ENCODE measurements around the gene PDZRN4. TPM values are rescaled to one million over a fixed set of nuclear protein-coding genes. Genes with fewer than 3 reads are reported as not detected.
"Not testable (repeated sequence)": the region's sequence is repeated elsewhere in the genome, so short reads cannot be mapped to it uniquely, and the experiment has no call there.

The PDZRN4 gene
- total RNA-seq, 1 experiment from 2014 or later: not detected

DNA sequence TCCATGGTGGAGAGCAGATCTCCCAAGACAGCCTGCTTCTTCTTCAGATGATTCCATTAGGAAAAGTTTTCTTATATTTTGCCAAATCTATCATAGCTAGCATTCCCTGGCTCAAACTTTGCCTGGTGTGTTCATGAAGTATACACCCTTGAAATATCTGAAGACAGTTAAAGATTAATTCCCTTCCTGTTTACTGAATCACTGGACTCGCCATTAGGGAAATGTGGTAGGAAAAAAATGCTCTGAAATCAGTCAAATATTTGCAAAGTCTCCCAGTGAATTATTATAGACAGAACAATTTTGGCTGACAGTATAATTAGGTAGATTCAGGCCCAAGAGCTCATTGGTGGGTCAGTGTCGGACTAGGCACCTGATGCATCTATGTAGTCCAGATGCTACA is 86.5 kb downstream of the PDZRN4 start:
- Mint-ChIP-seq H3K4me3 (ENCODE audit: low read depth, unreplicated experiment) (no peak overlapping the region), H3K4me1 (ENCODE audit: low read depth, unreplicated experiment) (peaks cover 17% of the 10 kb centered on the region), H3K36me3 (ENCODE audit: insufficient read depth, unreplicated experiment) (no peaks in the 10 kb centered on the region), H3K27ac (ENCODE audit: unreplicated experiment) (no peak overlapping the region), H3K27me3 (ENCODE audit: unreplicated experiment) (no peaks in the 10 kb centered on the region), H3K9me3 (ENCODE audit: low read depth, unreplicated experiment) (no peaks in the 10 kb centered on the region)
- no TSS peak for BruUV-seq (replicated peaks)
- intact Hi-C loops (cut with micrococcal nuclease; ENCODE audit: unreplicated experiment): loop anchor here (10.0 kb wide), 2 partner anchors 90 to 290 kb away; no protein-coding TSS in a partner anchor
- CTCF ChIA-PET: no interaction called here
- DNase-seq: no peak
- TF ChIP-seq, protein P1, sequence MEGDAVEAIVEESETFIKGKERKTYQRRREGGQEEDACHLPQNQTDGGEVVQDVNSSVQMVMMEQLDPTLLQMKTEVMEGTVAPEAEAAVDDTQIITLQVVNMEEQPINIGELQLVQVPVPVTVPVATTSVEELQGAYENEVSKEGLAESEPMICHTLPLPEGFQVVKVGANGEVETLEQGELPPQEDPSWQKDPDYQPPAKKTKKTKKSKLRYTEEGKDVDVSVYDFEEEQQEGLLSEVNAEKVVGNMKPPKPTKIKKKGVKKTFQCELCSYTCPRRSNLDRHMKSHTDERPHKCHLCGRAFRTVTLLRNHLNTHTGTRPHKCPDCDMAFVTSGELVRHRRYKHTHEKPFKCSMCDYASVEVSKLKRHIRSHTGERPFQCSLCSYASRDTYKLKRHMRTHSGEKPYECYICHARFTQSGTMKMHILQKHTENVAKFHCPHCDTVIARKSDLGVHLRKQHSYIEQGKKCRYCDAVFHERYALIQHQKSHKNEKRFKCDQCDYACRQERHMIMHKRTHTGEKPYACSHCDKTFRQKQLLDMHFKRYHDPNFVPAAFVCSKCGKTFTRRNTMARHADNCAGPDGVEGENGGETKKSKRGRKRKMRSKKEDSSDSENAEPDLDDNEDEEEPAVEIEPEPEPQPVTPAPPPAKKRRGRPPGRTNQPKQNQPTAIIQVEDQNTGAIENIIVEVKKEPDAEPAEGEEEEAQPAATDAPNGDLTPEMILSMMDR (IDR thresholded peaks at IDR 0.05; ENCODE audit: unreplicated experiment): no peak

DNA sequence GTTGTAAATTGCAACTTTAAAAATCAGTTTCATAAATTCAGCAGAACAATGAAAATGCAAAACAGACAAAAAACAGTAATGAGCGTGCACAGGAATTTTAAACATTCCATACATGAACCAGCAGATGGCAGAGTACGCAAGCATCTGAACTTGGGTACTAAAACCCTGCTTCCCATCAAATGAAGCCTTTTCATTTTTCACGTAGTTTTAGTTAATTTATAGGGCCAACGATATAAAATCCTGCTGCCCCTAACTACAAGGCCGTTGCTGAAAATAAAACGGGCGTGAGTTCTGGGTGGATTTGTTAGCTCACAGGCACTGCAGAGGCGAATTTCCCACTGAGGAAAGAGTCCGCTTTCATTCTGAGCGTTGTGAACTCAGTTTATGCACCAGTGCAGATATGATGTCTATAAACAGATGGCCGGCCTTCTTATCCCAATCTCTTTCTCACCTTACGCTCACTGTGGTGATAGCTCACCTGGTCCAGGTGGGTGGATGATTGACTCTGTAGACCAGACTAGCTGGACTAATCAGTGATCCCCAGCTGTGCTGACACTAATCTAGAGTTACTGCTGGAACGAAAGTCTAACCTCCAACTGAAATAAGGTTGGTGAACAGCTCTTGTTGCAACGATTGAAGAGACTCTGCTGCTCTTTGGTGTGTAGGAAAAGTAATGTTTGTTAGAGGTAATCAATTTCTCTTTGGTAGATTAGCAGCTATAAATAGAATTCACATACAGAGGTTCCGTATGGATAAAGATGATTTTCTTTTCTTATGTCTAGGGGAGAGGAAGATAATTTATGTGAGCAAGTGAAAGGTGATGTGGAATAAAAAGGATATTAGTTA is 89.2 kb downstream of the PDZRN4 start:
- Mint-ChIP-seq H3K36me3 (ENCODE audit: insufficient read depth, unreplicated experiment) (no peaks in the 10 kb centered on the region), H3K4me3 (ENCODE audit: low read depth, unreplicated experiment) (no peak overlapping the region), H3K27me3 (ENCODE audit: unreplicated experiment) (no peaks in the 10 kb centered on the region)

DNA sequence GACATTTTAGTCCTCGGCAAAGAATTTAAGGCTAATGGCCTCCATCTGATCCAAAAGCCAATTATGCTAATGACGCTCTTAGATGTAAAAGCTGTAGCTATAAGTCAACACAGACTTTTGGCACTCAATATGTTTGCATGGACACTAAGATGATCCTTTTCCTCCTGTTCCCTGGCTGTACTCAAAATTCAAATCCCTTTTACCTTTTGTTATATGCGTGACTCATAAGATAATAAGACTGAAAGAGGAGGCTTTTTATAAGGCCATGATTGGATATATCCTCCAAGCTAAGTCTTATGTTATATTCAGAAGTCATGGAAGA is 89.8 kb downstream of the PDZRN4 start:
- Mint-ChIP-seq H3K27me3 (ENCODE audit: unreplicated experiment) (no peaks in the 10 kb centered on the region), H3K4me1 (ENCODE audit: low read depth, unreplicated experiment) (peaks cover 17% of the 10 kb centered on the region), H3K9me3 (ENCODE audit: low read depth, unreplicated experiment) (no peaks in the 10 kb centered on the region), H3K27ac (ENCODE audit: unreplicated experiment) (no peak overlapping the region), H3K4me3 (ENCODE audit: low read depth, unreplicated experiment) (no peak overlapping the region), H3K36me3 (ENCODE audit: insufficient read depth, unreplicated experiment) (no peaks in the 10 kb centered on the region)
- CTCF ChIA-PET: no interaction called here
- TF ChIP-seq, protein P1 (IDR thresholded peaks at IDR 0.05; ENCODE audit: unreplicated experiment): no peak
- DNase-seq: no peak
- intact Hi-C loops (cut with micrococcal nuclease; ENCODE audit: unreplicated experiment): loop anchor here (2.0 to 10.0 kb wide), 4 partner anchors 87 to 747 kb away; no protein-coding TSS in a partner anchor
- no TSS peak for BruUV-seq (replicated peaks)

More for the DNA sequence above, 89.2 kb downstream of the PDZRN4 start:
- peak; percentile 16 for DNase-seq
- H3K27ac Mint-ChIP-seq (ENCODE audit: unreplicated experiment): no peak overlapping the region
- no peaks in the 10 kb centered on the region for H3K9me3 Mint-ChIP-seq (ENCODE audit: low read depth, unreplicated experiment)
- TF ChIP-seq, protein P1 (IDR thresholded peaks at IDR 0.05; ENCODE audit: unreplicated experiment): peak; percentile 47
- CTCF ChIA-PET: interaction anchor here (1.5 kb wide), 1 partner anchor 747 kb away, joined by 5 read pairs; no protein-coding TSS in a partner anchor
- no TSS peak for BruUV-seq (replicated peaks)
- intact Hi-C loops (cut with micrococcal nuclease; ENCODE audit: unreplicated experiment): loop anchor here (2.0 to 10.0 kb wide), 4 partner anchors 87 to 747 kb away; no protein-coding TSS in a partner anchor
- H3K4me1 Mint-ChIP-seq (ENCODE audit: low read depth, unreplicated experiment): peaks cover 17% of the 10 kb centered on the region

DNA sequence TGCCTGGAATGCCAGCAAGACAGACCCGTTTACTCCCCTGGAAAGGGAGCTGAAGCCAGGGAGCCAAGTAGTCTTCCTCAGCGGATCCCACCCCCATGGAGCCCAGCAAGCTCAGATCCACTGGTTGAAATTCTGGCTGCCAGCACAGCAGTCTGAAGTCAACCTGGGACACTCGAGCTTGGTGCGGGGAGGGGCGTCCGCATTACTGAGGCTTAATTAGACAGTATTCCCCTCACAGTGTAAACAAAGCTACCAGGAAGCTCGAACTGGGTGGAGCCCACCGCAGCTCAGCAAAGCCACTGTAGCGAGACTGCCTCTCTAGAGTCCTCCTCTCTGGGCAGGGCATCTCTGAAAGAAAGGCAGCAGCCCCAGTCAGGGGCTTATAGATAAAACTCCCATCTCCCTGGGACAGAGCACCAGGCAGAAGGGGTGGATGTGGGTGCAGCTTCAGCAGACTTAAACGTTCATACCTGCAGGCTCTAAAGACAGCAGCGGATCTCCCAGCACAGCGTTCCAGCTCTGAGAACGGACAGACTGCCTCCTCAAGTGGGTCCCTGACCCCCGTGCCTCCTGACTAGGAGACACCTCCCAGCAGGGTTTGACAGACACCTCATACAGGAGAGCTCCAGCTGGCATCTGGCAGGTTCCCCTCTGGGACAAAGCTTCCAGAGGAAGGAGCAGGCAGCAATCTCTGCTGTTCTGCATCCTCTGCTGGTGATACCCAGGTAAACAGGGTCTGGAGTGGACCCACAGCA is 92.4 kb downstream of the PDZRN4 start:
- H3K4me1 Mint-ChIP-seq (ENCODE audit: low read depth, unreplicated experiment); H3K27me3 Mint-ChIP-seq (ENCODE audit: unreplicated experiment); H3K36me3 Mint-ChIP-seq (ENCODE audit: insufficient read depth, unreplicated experiment); H3K27ac Mint-ChIP-seq (ENCODE audit: unreplicated experiment); intact Hi-C loops (cut with micrococcal nuclease; ENCODE audit: unreplicated experiment); H3K9me3 Mint-ChIP-seq (ENCODE audit: low read depth, unreplicated experiment); BruUV-seq (replicated peaks); H3K4me3 Mint-ChIP-seq (ENCODE audit: low read depth, unreplicated experiment); DNase-seq: not testable (repeated sequence)
- CTCF ChIA-PET: interaction anchor here (0.6 to 0.9 kb wide), 2 partner anchors 13 to 54 kb away, joined by 3 to 4 read pairs; no protein-coding TSS in a partner anchor

DNA sequence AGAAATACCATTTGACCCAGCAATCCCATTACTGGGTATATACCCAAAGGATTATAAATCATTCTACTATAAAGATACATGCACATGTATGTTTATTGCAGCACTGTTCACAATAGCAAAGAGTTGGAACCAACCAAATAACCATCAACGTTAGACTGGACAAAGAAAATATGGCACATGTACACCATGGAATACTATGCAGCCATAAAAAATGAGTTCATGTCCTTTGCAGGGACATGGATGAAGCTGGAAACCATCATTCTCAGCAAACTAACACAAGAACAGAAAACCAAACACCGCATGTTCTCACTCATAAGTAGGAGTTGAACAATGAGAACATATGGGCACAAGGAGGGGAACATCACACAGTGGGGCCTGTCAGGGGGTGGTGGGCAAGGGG is 97.3 kb downstream of the PDZRN4 start:
- not testable (repeated sequence) for BruUV-seq (replicated peaks); H3K27ac Mint-ChIP-seq (ENCODE audit: unreplicated experiment)

More for the DNA sequence above, 97.3 kb downstream of the PDZRN4 start:
- H3K4me1 Mint-ChIP-seq (ENCODE audit: low read depth, unreplicated experiment); CTCF ChIA-PET; DNase-seq; H3K4me3 Mint-ChIP-seq (ENCODE audit: low read depth, unreplicated experiment); H3K36me3 Mint-ChIP-seq (ENCODE audit: insufficient read depth, unreplicated experiment); H3K9me3 Mint-ChIP-seq (ENCODE audit: low read depth, unreplicated experiment); H3K27me3 Mint-ChIP-seq (ENCODE audit: unreplicated experiment); intact Hi-C loops (cut with micrococcal nuclease; ENCODE audit: unreplicated experiment): not testable (repeated sequence)
